HCT116 (cell line): Measurements from ENCODE around the gene FERMT2. TPM values are rescaled to one million over a fixed set of nuclear protein-coding genes. Genes with fewer than 3 reads are reported as not detected.

Source experiments
- ATAC-seq: fragments of 200-7000 bp; cut with Tn5 transposase; 2 replicates; pipeline ENCODE4 v1.9.1; 2020; ENCODE audit warnings: mild to moderate bottlenecking, moderate library complexity
- BruUV-seq: library from RNA; stranded (reverse); fragments of 400-500 nt; replicated peaks from 2 replicates; lab custom pipeline; 2021; lab: Mats Ljungman, UMichigan
- CTCF ChIA-PET: fragments of 300-600 bp; sonication (Branson Sonifier 250); formaldehyde crosslinking; loops from one replicate; lab custom pipeline; 2021; ENCODE audit warnings: antibody characterized with exemption; lab: Charles Lee
- POLR2A ChIA-PET: fragments of 300-600, 350-600 bp; sonication (Branson Sonifier 250); formaldehyde crosslinking; loops from one replicate; lab custom pipeline; 2021; ENCODE audit warnings: antibody characterized with exemption; lab: Charles Lee
- RAD21 ChIA-PET, 2 experiments: fragments of 300-600 bp; sonication (Branson Sonifier 250); formaldehyde crosslinking; loops; one replicate each; lab custom pipeline; 2023; ENCODE audit warnings: low total read pairs in 2 of 2; ENCODE audit not compliant: uncharacterized antibody in 2 of 2, unreplicated experiment in 2 of 2, low non-redundant PET in 1 of 2; lab: Charles Lee
- DNase-seq: peaks from one replicate; pipeline ENCODE4 v3.0.0-alpha.2; 2010; ENCODE audit warnings: low read depth, low spot score
- H2AFZ ChIP-seq: fragments of 200-600 bp; shearing (Covaris generic), sonication (generic); 2 replicates; pipeline ENCODE4 v1.6.1; 2017; ENCODE audit warnings: low read depth, mixed run types, mixed read lengths, antibody characterized with exemption, low read length; ENCODE audit not compliant: poor library complexity, severe bottlenecking
- H3K27ac ChIP-seq: 2 replicates; pipeline ENCODE4 v1.5.1; 2012; ENCODE audit warnings: low read depth, low read length
- H3K27me3 ChIP-seq: fragments of 200-600 bp; sonication (generic); 2 replicates; pipeline ENCODE4 v1.6.1; 2016; ENCODE audit warnings: mixed run types, low read length, mixed read lengths; ENCODE audit not compliant: insufficient read depth
- H3K36me3 ChIP-seq, 2 experiments: fragments of 200-500 bp in 1 of 2; fragments of 200-600 bp in 1 of 2; sonication (Bioruptor generic) in 1 of 2; sonication (generic) in 1 of 2; 2 replicates each; pipeline versions ENCODE4 v1.5.1 to v1.6.1; 2014 to 2016; ENCODE audit warnings: low read length in 2 of 2, inconsistent platforms in 1 of 2, mixed read lengths in 1 of 2, mixed run types in 1 of 2; ENCODE audit not compliant: insufficient read depth in 2 of 2, control insufficient read depth in 1 of 2
- H3K4me1 ChIP-seq, 2 experiments: fragments of 200-600 bp in 1 of 2; sonication (generic) in 1 of 2; 2 replicates each; pipeline versions ENCODE4 v1.5.1 to v1.6.1; 2012 to 2017; ENCODE audit warnings: low read length in 2 of 2, inconsistent platforms in 1 of 2, mild to moderate bottlenecking in 1 of 2, mixed read lengths in 1 of 2, mixed run types in 1 of 2, moderate library complexity in 1 of 2; ENCODE audit not compliant: insufficient read depth in 2 of 2, control insufficient read depth in 1 of 2
- H3K4me2 ChIP-seq: fragments of 200-600 bp; sonication (generic); 2 replicates; pipeline ENCODE4 v1.6.1; 2017; ENCODE audit warnings: mixed run types, low read length, mixed read lengths
- H3K4me3 ChIP-seq, 2 experiments: fragments of 200-600 bp in 1 of 2; sonication (generic) in 1 of 2; replicated peaks in 1 of 2; 2 replicates each; pipeline ENCODE4 v1.5.1; 2011 to 2016; ENCODE audit warnings: low read length in 2 of 2, control low read depth in 1 of 2, low read depth in 1 of 2, mild to moderate bottlenecking in 1 of 2, mixed read lengths in 1 of 2, mixed run types in 1 of 2
- H3K79me2 ChIP-seq: fragments of 200-600 bp; sonication (generic); 2 replicates; pipeline ENCODE4 v1.6.1; 2017; ENCODE audit warnings: mild to moderate bottlenecking, mixed run types, low read length, moderate library complexity, mixed read lengths; ENCODE audit not compliant: insufficient read depth
- H3K9ac ChIP-seq: fragments of 200-600 bp; sonication (generic); 2 replicates; pipeline ENCODE4 v1.6.1; 2016; ENCODE audit warnings: low read length, mixed read lengths
- H3K9me2 ChIP-seq: fragments of 200-600 bp; sonication (generic), shearing (Covaris generic); 2 replicates; pipeline ENCODE4 v1.6.1; 2017; ENCODE audit warnings: mixed run types, mild to moderate bottlenecking, moderate library complexity; ENCODE audit not compliant: insufficient read depth
- H3K9me3 ChIP-seq, 2 experiments: fragments of 200-500 bp in 1 of 2; fragments of 200-600 bp in 1 of 2; sonication (Bioruptor generic) in 1 of 2; sonication (generic) in 1 of 2; 2 replicates each; pipeline ENCODE4 v1.6.1; 2014 to 2017; ENCODE audit warnings: low read length in 2 of 2, mixed read lengths in 2 of 2, inconsistent platforms in 1 of 2, low read depth in 1 of 2, mild to moderate bottlenecking in 1 of 2, mixed run types in 1 of 2, moderate library complexity in 1 of 2; ENCODE audit not compliant: control insufficient read depth in 1 of 2, insufficient read depth in 1 of 2
- H4K20me1 ChIP-seq: fragments of 200-600 bp; sonication (generic), shearing (Covaris generic); 2 replicates; pipeline ENCODE4 v1.6.1; 2017; ENCODE audit warnings: mixed run types, mild to moderate bottlenecking, moderate library complexity; ENCODE audit not compliant: insufficient read depth
- CEBPB ChIP-seq: IDR thresholded peaks from 2 replicates; pipeline ENCODE4 v1.6.1; 2012; ENCODE audit warnings: low read depth
- CTCF ChIP-seq, 3 experiments: fragments of 200-600 bp in 1 of 3; sonication (generic) in 1 of 3; IDR thresholded peaks in 2 of 3; conservative IDR thresholded peaks in 1 of 3; 2 replicates each; pipeline ENCODE4 v1.5.1; 2012 to 2017; ENCODE audit warnings: low read depth in 2 of 3, low read length in 2 of 3, antibody characterized with exemption in 1 of 3, borderline replicate concordance in 1 of 3, control low read depth in 1 of 3, mild to moderate bottlenecking in 1 of 3, mixed read lengths in 1 of 3, mixed run types in 1 of 3, moderate library complexity in 1 of 3; ENCODE audit not compliant: insufficient read depth in 1 of 3
- EGR1 ChIP-seq: IDR thresholded peaks from 2 replicates; pipeline ENCODE4 v1.6.1; 2012; ENCODE audit warnings: low read depth
- EZH2phosphoT487 ChIP-seq: fragments of 200-600 bp; IDR thresholded peaks from 2 replicates; pipeline ENCODE4 v1.6.1; 2018; ENCODE audit warnings: antibody characterized with exemption, borderline replicate concordance
- MAX ChIP-seq: IDR thresholded peaks from 2 replicates; pipeline ENCODE4 v1.6.1; 2012
- POLR2AphosphoS5 ChIP-seq: IDR thresholded peaks from 2 replicates; pipeline ENCODE4 v1.6.1; 2011; ENCODE audit warnings: mild to moderate bottlenecking, low read depth, low read length, moderate library complexity
- YY1 ChIP-seq: IDR thresholded peaks from 2 replicates; pipeline ENCODE4 v1.6.1; 2011; ENCODE audit warnings: low read length, low read depth, moderate library complexity, mild to moderate bottlenecking; ENCODE audit not compliant: insufficient replicate concordance; ENCODE audit errors: extremely low read depth
- ZNF274 ChIP-seq: fragments of 200-500 bp; sonication (Bioruptor generic); IDR thresholded peaks from 2 replicates; pipeline ENCODE4 v1.6.1; 2014; ENCODE audit warnings: mild to moderate bottlenecking, low read depth, low read length, inconsistent platforms
- intact Hi-C: fragments of 100-400 bp; cut with micrococcal nuclease; formaldehyde crosslinking; loops from 2 replicates; pipeline ENCODE4 v1.10.0; 2022
- total RNA-seq: library from RNA; stranded (reverse); gene quantifications from one replicate; pipeline ENCODE4 v1.2.1, GENCODE V29; 2021; ENCODE audit not compliant: unreplicated experiment

Gene FERMT2
- total RNA-seq, 1 experiment from 2014 or later: 24.8 TPM

- Histone ChIP-seq H3K36me3 (no peaks in the 10 kb centered on the region), H4K20me1 (no peaks in the 10 kb centered on the region), H3K79me2 (no peaks in the 10 kb centered on the region), H2AFZ (no peak overlapping the region), H3K4me1 (no peaks in the 10 kb centered on the region), H3K9me3 (no peaks in the 10 kb centered on the region), H3K9ac (no peak overlapping the region), H3K9me2 (no peaks in the 10 kb centered on the region), H3K27me3 (no peaks in the 10 kb centered on the region), H3K4me2 (no peak overlapping the region), H3K27ac (no peak overlapping the region), H3K4me3 (no peak overlapping the region)
- TF ChIP-seq CEBPB: no peak
- TF ChIP-seq EZH2phosphoT487: no peak
- ChIA-PET POLR2A (no interaction called here), CTCF (no interaction called here), RAD21 (no interaction called here)
- BruUV-seq: no TSS peak
- ATAC-seq (no peak), DNase-seq (no peak)
- intact Hi-C loops: no loop called here
Observed at GRCh38 chr14:52988139-52988538, 37.3 kb upstream of the FERMT2 start.

GRCh38 chr14:52987514-52987913, 36.7 kb upstream of the FERMT2 start:
- no peaks in the 10 kb centered on the region for H4K20me1 ChIP-seq
- no TSS peak for BruUV-seq
- H3K4me1 ChIP-seq: no peaks in the 10 kb centered on the region
- RAD21 ChIA-PET: no interaction called here
- H3K27me3 ChIP-seq: no peaks in the 10 kb centered on the region
- POLR2A ChIA-PET: no interaction called here
- H2AFZ ChIP-seq: no peak overlapping the region
- no peaks in the 10 kb centered on the region for H3K9me2 ChIP-seq
- no peak overlapping the region for H3K4me3 ChIP-seq
- TF ChIP-seq YY1: no peak
- no peak for TF ChIP-seq MAX
- TF ChIP-seq CTCF (IDR thresholded peaks at IDR 0.05 in 2 of 3, conservative IDR thresholded peaks at IDR 0.05 in 1 of 3; ENCODE audit: borderline replicate concordance in 1 of 3, insufficient read depth in 1 of 3, low read depth in 2 of 3, low read length in 2 of 3): no peak
- no peak for TF ChIP-seq CEBPB
- no peak for TF ChIP-seq POLR2AphosphoS5
- TF ChIP-seq EZH2phosphoT487: no peak
- no peak for TF ChIP-seq EGR1
- no peak for TF ChIP-seq ZNF274
- no peak overlapping the region for H3K4me2 ChIP-seq
- no peaks in the 10 kb centered on the region for H3K9me3 ChIP-seq
- no peak for DNase-seq
- H3K36me3 ChIP-seq: no peaks in the 10 kb centered on the region
- H3K9ac ChIP-seq: no peak overlapping the region
- intact Hi-C loops: no loop called here
- no peaks in the 10 kb centered on the region for H3K79me2 ChIP-seq
- ATAC-seq: no peak
- H3K27ac ChIP-seq: no peak overlapping the region
- CTCF ChIA-PET: no interaction called here
